T-helper 1 cell treated with Interleukin-12 subunit alpha and Interleukin-12 subunit beta and Interleukin-4 antibody, amounts not matched to agents 30 μg/mL and 1 μg/mL, for 36 hours (primary cell): ENCODE results near the gene ITIH5.
"Not testable (repeated sequence)": the region's sequence is repeated elsewhere in the genome, so short reads cannot be mapped to it uniquely, and the experiment has no call there.

Source experiments
- H3K27ac Mint-ChIP-seq: one replicate; pipeline ENCODE4 v1.8.0; 2021; ENCODE audit warnings: mild to moderate bottlenecking, mixed read lengths
- H3K27me3 Mint-ChIP-seq: one replicate; pipeline ENCODE4 v1.8.0; 2021; ENCODE audit warnings: low read depth, mixed read lengths
- H3K36me3 Mint-ChIP-seq: one replicate; pipeline ENCODE4 v1.8.0; 2021; ENCODE audit warnings: low read depth, mixed read lengths
- H3K4me1 Mint-ChIP-seq: one replicate; pipeline ENCODE4 v1.8.0; 2021; ENCODE audit warnings: low read depth, mixed read lengths
- H3K4me3 Mint-ChIP-seq: one replicate; pipeline ENCODE4 v1.8.0; 2021; ENCODE audit warnings: mild to moderate bottlenecking, moderate library complexity, mixed read lengths
- H3K9me3 Mint-ChIP-seq: one replicate; pipeline ENCODE4 v1.8.0; 2021; ENCODE audit warnings: mixed read lengths

Gene ITIH5

GRCh38 chr10:7667262-7668141, 736 bp upstream of the ITIH5 start:
- H3K9me3 Mint-ChIP-seq: no peaks in the 10 kb centered on the region
- H3K27ac Mint-ChIP-seq: no peak overlapping the region
- H3K27me3 Mint-ChIP-seq: peaks cover 68% of the 10 kb centered on the region

GRCh38 chr10:7665767-7666166, 999 bp downstream of the ITIH5 start:
- no peak overlapping the region for H3K27ac Mint-ChIP-seq
- H3K27me3 Mint-ChIP-seq: peaks cover 66% of the 10 kb centered on the region
- no peaks in the 10 kb centered on the region for H3K9me3 Mint-ChIP-seq
- no peaks in the 10 kb centered on the region for H3K36me3 Mint-ChIP-seq
- peaks cover 6% of the 10 kb centered on the region for H3K4me1 Mint-ChIP-seq
- no peak overlapping the region for H3K4me3 Mint-ChIP-seq

More at GRCh38 chr10:7667262-7668141, 736 bp upstream of the ITIH5 start:
- Mint-ChIP-seq H3K4me3 (peak overlapping the region; percentile 58), H3K4me1 (peaks cover 6% of the 10 kb centered on the region), H3K36me3 (no peaks in the 10 kb centered on the region)

- H3K27me3 Mint-ChIP-seq: peaks cover 62% of the 10 kb centered on the region
- no peak overlapping the region for H3K27ac Mint-ChIP-seq
- no peaks in the 10 kb centered on the region for H3K9me3 Mint-ChIP-seq
- no peaks in the 10 kb centered on the region for H3K36me3 Mint-ChIP-seq
- H3K4me1 Mint-ChIP-seq: peaks cover 6% of the 10 kb centered on the region
- H3K4me3 Mint-ChIP-seq: no peak overlapping the region
Observed at GRCh38 chr10:7664707-7665106, 2.1 kb downstream of the ITIH5 start.

GRCh38 chr10:7662522-7662921, 4.2 kb downstream of the ITIH5 start:
- Mint-ChIP-seq H3K27me3 (peaks cover 46% of the 10 kb centered on the region), H3K36me3 (no peaks in the 10 kb centered on the region), H3K27ac (no peak overlapping the region), H3K4me3 (no peak overlapping the region), H3K9me3 (no peaks in the 10 kb centered on the region), H3K4me1 (peaks cover 4% of the 10 kb centered on the region)

- Mint-ChIP-seq H3K9me3 (no peaks in the 10 kb centered on the region), H3K27me3 (peaks cover 29% of the 10 kb centered on the region), H3K27ac (no peak overlapping the region), H3K4me1 (no peaks in the 10 kb centered on the region), H3K4me3 (no peak overlapping the region), H3K36me3 (no peaks in the 10 kb centered on the region)
Observed at GRCh38 chr10:7659560-7659959, 7.2 kb downstream of the ITIH5 start.

GRCh38 chr10:7657552-7657951, 9.2 kb downstream of the ITIH5 start:
- Mint-ChIP-seq H3K9me3 (no peaks in the 10 kb centered on the region), H3K27me3 (peaks cover 21% of the 10 kb centered on the region), H3K4me3 (no peak overlapping the region), H3K27ac (no peak overlapping the region), H3K4me1 (no peaks in the 10 kb centered on the region), H3K36me3 (no peaks in the 10 kb centered on the region)

GRCh38 chr10:7657079-7657478, 9.7 kb downstream of the ITIH5 start:
- not testable (repeated sequence) for H3K27ac Mint-ChIP-seq, H3K9me3 Mint-ChIP-seq, H3K36me3 Mint-ChIP-seq, H3K4me3 Mint-ChIP-seq, H3K4me1 Mint-ChIP-seq
- peaks cover 17% of the 10 kb centered on the region for H3K27me3 Mint-ChIP-seq

- no peak overlapping the region for H3K4me3 Mint-ChIP-seq
- no peaks in the 10 kb centered on the region for H3K4me1 Mint-ChIP-seq
- H3K9me3 Mint-ChIP-seq: no peaks in the 10 kb centered on the region
- H3K27me3 Mint-ChIP-seq: peaks cover 10% of the 10 kb centered on the region
- no peaks in the 10 kb centered on the region for H3K36me3 Mint-ChIP-seq
- no peak overlapping the region for H3K27ac Mint-ChIP-seq
Observed at GRCh38 chr10:7651853-7652470, 14.8 kb downstream of the ITIH5 start.

GRCh38 chr10:7649673-7650300, 17.0 kb downstream of the ITIH5 start:
- Mint-ChIP-seq H3K4me1 (no peaks in the 10 kb centered on the region), H3K4me3 (no peak overlapping the region), H3K27ac (no peak overlapping the region)

GRCh38 chr10:7647062-7647664, 19.6 kb downstream of the ITIH5 start:
- H3K27me3 Mint-ChIP-seq: peaks cover 9% of the 10 kb centered on the region
- H3K27ac Mint-ChIP-seq: no peak overlapping the region
- H3K36me3 Mint-ChIP-seq: no peaks in the 10 kb centered on the region
- H3K9me3 Mint-ChIP-seq: no peaks in the 10 kb centered on the region
- H3K4me3 Mint-ChIP-seq: no peak overlapping the region
- no peaks in the 10 kb centered on the region for H3K4me1 Mint-ChIP-seq

More at GRCh38 chr10:7649673-7650300, 17.0 kb downstream of the ITIH5 start:
- H3K36me3 Mint-ChIP-seq: no peaks in the 10 kb centered on the region
- peaks cover 12% of the 10 kb centered on the region for H3K27me3 Mint-ChIP-seq
- no peaks in the 10 kb centered on the region for H3K9me3 Mint-ChIP-seq

- Mint-ChIP-seq H3K4me1 (no peaks in the 10 kb centered on the region), H3K4me3 (no peak overlapping the region), H3K27ac (no peak overlapping the region), H3K9me3 (no peaks in the 10 kb centered on the region), H3K36me3 (no peaks in the 10 kb centered on the region), H3K27me3 (peaks cover 14% of the 10 kb centered on the region)
Observed at GRCh38 chr10:7642491-7643011, 24.2 kb downstream of the ITIH5 start.

- H3K4me3 Mint-ChIP-seq: no peak overlapping the region
- no peaks in the 10 kb centered on the region for H3K9me3 Mint-ChIP-seq
- peaks cover 8% of the 10 kb centered on the region for H3K27me3 Mint-ChIP-seq
- no peak overlapping the region for H3K27ac Mint-ChIP-seq
- H3K4me1 Mint-ChIP-seq: no peaks in the 10 kb centered on the region
- no peaks in the 10 kb centered on the region for H3K36me3 Mint-ChIP-seq
Observed at GRCh38 chr10:7635408-7636125, 31.2 kb downstream of the ITIH5 start.

- H3K4me3 Mint-ChIP-seq: no peak overlapping the region
- no peaks in the 10 kb centered on the region for H3K36me3 Mint-ChIP-seq
- H3K4me1 Mint-ChIP-seq: no peaks in the 10 kb centered on the region
- peaks cover 7% of the 10 kb centered on the region for H3K27me3 Mint-ChIP-seq
- H3K27ac Mint-ChIP-seq: no peak overlapping the region
- no peaks in the 10 kb centered on the region for H3K9me3 Mint-ChIP-seq
Observed at GRCh38 chr10:7634142-7634894, 32.4 kb downstream of the ITIH5 start.
